Measurements from ENCODE around the gene VPS33B. TPM values are rescaled to one million over a fixed set of nuclear protein-coding genes. Genes with fewer than 3 reads are reported as not detected.

VPS33B gene
- total and polyA plus RNA-seq, 2 of the 13 experiments (the other 11 are each of a cell fraction or from before 2014, with no cell fraction given), result 15.8 to 16.5 TPM

GRCh38 chr15:90994417-90995311 is 27.7 kb downstream of the VPS33B start, which contains the start of gene PRC1 (continued):
- TF ChIP-seq ZNF780A (CRISPR knock-in tag; IDR thresholded peaks at IDR 0.05) (peak; percentile 52; the same call in 1 of the 2 replicates), EEA1 (CRISPR knock-in tag; IDR thresholded peaks at IDR 0.05; ENCODE audit: borderline replicate concordance) (no peak), ZBTB39 (CRISPR knock-in tag; IDR thresholded peaks at IDR 0.05) (no peak), MED8 (CRISPR knock-in tag; IDR thresholded peaks at IDR 0.05; ENCODE audit: insufficient replicate concordance) (peak; percentile 68), ZNF431 (CRISPR knock-in tag; IDR thresholded peaks at IDR 0.05; ENCODE audit: borderline replicate concordance, low read depth) (peak; percentile 84; the same call in 1 of the 2 replicates), CAMTA2 (CRISPR knock-in tag; IDR thresholded peaks at IDR 0.05; ENCODE audit: borderline replicate concordance) (0 out of 2 replicates have a peak, but pooled peaks have one; percentile 29), SNAPC2 (CRISPR knock-in tag; IDR thresholded peaks at IDR 0.05) (peak; percentile 83), ARNT2 (CRISPR knock-in tag; IDR thresholded peaks at IDR 0.05; ENCODE audit: low read depth) (peak; percentile 91), GATA4 (IDR thresholded peaks at IDR 0.05; ENCODE audit: borderline replicate concordance, low read depth) (peak; percentile 67; the same call in 1 of the 2 replicates), SKIL (CRISPR knock-in tag; IDR thresholded peaks at IDR 0.05; ENCODE audit: borderline replicate concordance) (0 out of 2 replicates have a peak, but pooled peaks have one; percentile 39), NR2F6 (IDR thresholded peaks at IDR 0.05) (no peak), NR2F6 (CRISPR knock-in tag; IDR thresholded peaks at IDR 0.05) (no peak), IKZF5 (CRISPR knock-in tag; IDR thresholded peaks at IDR 0.05) (peak; percentile 73), MLX (CRISPR knock-in tag; IDR thresholded peaks at IDR 0.05) (no peak), ZEB1 (IDR thresholded peaks at IDR 0.05; ENCODE audit: insufficient replicate concordance, low read depth) (no peak), ZNF788 (CRISPR knock-in tag; IDR thresholded peaks at IDR 0.05; ENCODE audit: borderline replicate concordance) (peak; percentile 80; the same call in 1 of the 2 replicates), KLF11 (CRISPR knock-in tag; IDR thresholded peaks at IDR 0.05) (peak; percentile 76; the same call in 1 of the 2 replicates), ZKSCAN1 (IDR thresholded peaks at IDR 0.05; ENCODE audit: low read length) (no peak), MEF2D (CRISPR knock-in tag; IDR thresholded peaks at IDR 0.05) (peak; percentile 50; the same call in 1 of the 2 replicates), ZBTB42 (CRISPR knock-in tag; IDR thresholded peaks at IDR 0.05) (0 out of 2 replicates have a peak, but pooled peaks have one; percentile 61), KDM5A (IDR thresholded peaks at IDR 0.05; ENCODE audit: borderline replicate concordance, low read length) (peak; percentile 65; the same call in 1 of the 2 replicates), SOX5 (CRISPR knock-in tag; IDR thresholded peaks at IDR 0.05; ENCODE audit: borderline replicate concordance) (peak; percentile 37; the same call in 1 of the 2 replicates), ZNF253 (CRISPR knock-in tag; IDR thresholded peaks at IDR 0.05; ENCODE audit: borderline replicate concordance) (no peak; the same call in 1 of the 2 replicates)
